Liver (tissue), 9 donors: ENCODE results near the gene THSD7B. TPM values are rescaled to one million over a fixed set of nuclear protein-coding genes. Genes with fewer than 3 reads are reported as not detected.

Experiments
- DNase-seq: peaks from one replicate; pipeline ENCODE4 v3.0.0-alpha.2; 2017; ENCODE audit warnings: low spot score
- H3K27ac ChIP-seq, 2 donors: one replicate each; pipeline ENCODE4 v1.7.0; 2013; ENCODE audit warnings: inconsistent platforms in 2 of 2, low read length in 2 of 2, control low read depth in 1 of 2, low read depth in 1 of 2, mild to moderate bottlenecking in 1 of 2
- H3K27me3 ChIP-seq, 4 donors: one replicate each; pipeline versions ENCODE4 v1.6.1 to v1.7.0; 2013; ENCODE audit warnings: low read length in 3 of 4, inconsistent platforms in 1 of 4, mild to moderate bottlenecking in 1 of 4, moderate library complexity in 1 of 4; ENCODE audit not compliant: control insufficient read depth in 4 of 4, insufficient read depth in 4 of 4
- H3K36me3 ChIP-seq, 4 donors: one replicate each; pipeline versions ENCODE4 v1.6.1 to v1.7.0; 2013; ENCODE audit warnings: low read length in 3 of 4, mild to moderate bottlenecking in 3 of 4, low read depth in 1 of 4, moderate library complexity in 1 of 4; ENCODE audit not compliant: control insufficient read depth in 4 of 4, insufficient read depth in 3 of 4
- H3K4me1 ChIP-seq, 4 donors: one replicate each; pipeline versions ENCODE4 v1.6.1 to v1.7.0; 2013; ENCODE audit warnings: low read length in 3 of 4, mild to moderate bottlenecking in 3 of 4, moderate library complexity in 1 of 4; ENCODE audit not compliant: control insufficient read depth in 4 of 4, insufficient read depth in 4 of 4
- H3K4me3 ChIP-seq, 3 donors: one replicate each; pipeline versions ENCODE4 v1.6.1 to v1.7.0; 2013; ENCODE audit warnings: low read length in 3 of 3, control low read depth in 1 of 3, low read depth in 1 of 3, mild to moderate bottlenecking in 1 of 3
- H3K9ac ChIP-seq, 2 donors: one replicate each; pipeline ENCODE4 v1.7.0; 2013; ENCODE audit warnings: low read length in 2 of 2, mild to moderate bottlenecking in 2 of 2, moderate library complexity in 2 of 2, control low read depth in 1 of 2, low read depth in 1 of 2
- H3K9me3 ChIP-seq, 4 donors: one replicate each; pipeline versions ENCODE4 v1.6.1 to v1.7.0; 2013; ENCODE audit warnings: low read length in 3 of 4; ENCODE audit not compliant: control insufficient read depth in 4 of 4
- EGR1 ChIP-seq, 2 donors: IDR thresholded peaks; 2 replicates each; pipeline ENCODE4 v1.6.1; 2016 to 2018; ENCODE audit warnings: antibody characterized with exemption in 2 of 2, low read depth in 2 of 2
- FOXA1 ChIP-seq: IDR thresholded peaks from 2 replicates; pipeline ENCODE4 v1.6.1; 2016; ENCODE audit warnings: antibody characterized with exemption
- FOXA2 ChIP-seq: IDR thresholded peaks from 2 replicates; pipeline ENCODE4 v1.6.1; 2016; ENCODE audit warnings: antibody characterized with exemption
- GABPA ChIP-seq, 2 donors: IDR thresholded peaks in 1 of 2; conservative IDR thresholded peaks in 1 of 2; 2 replicates each; pipeline ENCODE4 v1.6.1; 2016; ENCODE audit warnings: antibody characterized with exemption in 2 of 2, mild to moderate bottlenecking in 1 of 2, moderate library complexity in 1 of 2
- JUND ChIP-seq, 2 donors: IDR thresholded peaks; 2 replicates each; pipeline ENCODE4 v1.6.1; 2016; ENCODE audit warnings: antibody characterized with exemption in 2 of 2
- NR2F2 ChIP-seq: IDR thresholded peaks from 2 replicates; pipeline ENCODE4 v1.6.1; 2016; ENCODE audit warnings: antibody characterized with exemption
- RAD21 ChIP-seq, 2 donors: IDR thresholded peaks; 2 replicates each; pipeline ENCODE4 v1.6.1; 2016; ENCODE audit warnings: antibody characterized with exemption in 2 of 2, mild to moderate bottlenecking in 2 of 2
- RXRA ChIP-seq, 2 donors: IDR thresholded peaks; 2 replicates each; pipeline ENCODE4 v1.6.1; 2017 to 2018; ENCODE audit warnings: antibody characterized with exemption in 2 of 2, mild to moderate bottlenecking in 1 of 2
- SP1 ChIP-seq: IDR thresholded peaks from 2 replicates; pipeline ENCODE4 v1.6.1; 2018; ENCODE audit warnings: antibody characterized with exemption, mild to moderate bottlenecking
- TAF1 ChIP-seq: conservative IDR thresholded peaks from 2 replicates; pipeline ENCODE4 v1.6.1; 2016; ENCODE audit warnings: antibody characterized with exemption, mild to moderate bottlenecking
- YY1 ChIP-seq: IDR thresholded peaks from 2 replicates; pipeline ENCODE4 v1.6.1; 2016; ENCODE audit warnings: antibody characterized with exemption, mild to moderate bottlenecking
- WGBS: extraction: QIAGEN DNeasy Blood & Tissue Kit; methylation state at CpG from one replicate; pipeline ENCODE4 v1.1.7; 2013; 5-methylcytosine and 5-hydroxymethylcytosine counted together
- polyA plus RNA-seq, 2 donors: library from polyadenylated mRNA; stranded (reverse) in 1 of 2; unstranded in 1 of 2; fragments of 200-250 nt in 1 of 2; fragments of >200 nt in 1 of 2; fragmentation: Nextera tagmentation in 1 of 2; extraction: Ambion mirVana in 1 of 2; gene quantifications; one replicate each; pipeline versions ENCODE4 v1.2.1 to v1.2.3, GENCODE V29; 2013 to 2015
- total RNA-seq, 2 donors: library from RNA; depleted of rRNA; stranded (reverse); fragments of >200 nt; gene quantifications; one replicate each; pipeline ENCODE4 v1.2.3, GENCODE V29; 2014
- TF ChIP-seq, protein P1 (sequence below): fragments of 150-350 bp; IDR thresholded peaks from 2 replicates; pipeline ENCODE4 v1.5.1; 2017; ENCODE audit warnings: improper control_type of control experiment, low read depth, low read length; ENCODE audit not compliant: missing input control
- TF ChIP-seq, protein P2 (sequence below): IDR thresholded peaks from 2 replicates; pipeline ENCODE4 v1.6.1; 2016; ENCODE audit warnings: antibody characterized with exemption
- TF ChIP-seq, protein P3 (sequence below): IDR thresholded peaks from 2 replicates; pipeline ENCODE4 v1.6.1; 2016; ENCODE audit warnings: antibody characterized with exemption, mild to moderate bottlenecking
- donor health status: healthy.
- donor health status: healthy.
- donor health status: healthy.
- donor health status: healthy.
- donor health status: healthy.

THSD7B gene
- total and polyA plus RNA-seq, 4 donors, result 0.01 to 0.75 (median 0.42) TPM; not detected in 1

DNA sequence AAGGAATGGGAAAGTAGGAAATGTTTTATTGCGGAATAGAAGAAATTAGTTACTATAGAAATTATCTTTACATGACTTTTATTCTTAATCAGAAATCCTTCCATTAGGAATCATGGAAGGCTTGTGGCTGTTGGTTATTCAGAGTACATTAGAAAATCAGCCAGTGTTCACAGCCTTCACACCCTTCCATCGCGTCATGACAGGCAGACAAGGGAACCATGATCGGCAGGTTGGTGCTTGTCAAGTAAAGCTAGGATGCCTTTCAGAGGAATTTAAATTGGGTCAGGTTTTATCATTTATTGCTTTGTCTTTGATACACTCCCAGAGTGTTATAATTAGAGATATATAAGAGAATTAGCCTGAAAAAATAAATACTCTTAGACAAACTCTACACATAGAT is 400.6 kb downstream of the THSD7B start (continued):
- TF ChIP-seq, protein P1, sequence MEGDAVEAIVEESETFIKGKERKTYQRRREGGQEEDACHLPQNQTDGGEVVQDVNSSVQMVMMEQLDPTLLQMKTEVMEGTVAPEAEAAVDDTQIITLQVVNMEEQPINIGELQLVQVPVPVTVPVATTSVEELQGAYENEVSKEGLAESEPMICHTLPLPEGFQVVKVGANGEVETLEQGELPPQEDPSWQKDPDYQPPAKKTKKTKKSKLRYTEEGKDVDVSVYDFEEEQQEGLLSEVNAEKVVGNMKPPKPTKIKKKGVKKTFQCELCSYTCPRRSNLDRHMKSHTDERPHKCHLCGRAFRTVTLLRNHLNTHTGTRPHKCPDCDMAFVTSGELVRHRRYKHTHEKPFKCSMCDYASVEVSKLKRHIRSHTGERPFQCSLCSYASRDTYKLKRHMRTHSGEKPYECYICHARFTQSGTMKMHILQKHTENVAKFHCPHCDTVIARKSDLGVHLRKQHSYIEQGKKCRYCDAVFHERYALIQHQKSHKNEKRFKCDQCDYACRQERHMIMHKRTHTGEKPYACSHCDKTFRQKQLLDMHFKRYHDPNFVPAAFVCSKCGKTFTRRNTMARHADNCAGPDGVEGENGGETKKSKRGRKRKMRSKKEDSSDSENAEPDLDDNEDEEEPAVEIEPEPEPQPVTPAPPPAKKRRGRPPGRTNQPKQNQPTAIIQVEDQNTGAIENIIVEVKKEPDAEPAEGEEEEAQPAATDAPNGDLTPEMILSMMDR, result no peak
- no peak for TF ChIP-seq YY1
- TF ChIP-seq, protein P2, sequence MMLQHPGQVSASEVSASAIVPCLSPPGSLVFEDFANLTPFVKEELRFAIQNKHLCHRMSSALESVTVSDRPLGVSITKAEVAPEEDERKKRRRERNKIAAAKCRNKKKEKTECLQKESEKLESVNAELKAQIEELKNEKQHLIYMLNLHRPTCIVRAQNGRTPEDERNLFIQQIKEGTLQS, result no peak

DNA sequence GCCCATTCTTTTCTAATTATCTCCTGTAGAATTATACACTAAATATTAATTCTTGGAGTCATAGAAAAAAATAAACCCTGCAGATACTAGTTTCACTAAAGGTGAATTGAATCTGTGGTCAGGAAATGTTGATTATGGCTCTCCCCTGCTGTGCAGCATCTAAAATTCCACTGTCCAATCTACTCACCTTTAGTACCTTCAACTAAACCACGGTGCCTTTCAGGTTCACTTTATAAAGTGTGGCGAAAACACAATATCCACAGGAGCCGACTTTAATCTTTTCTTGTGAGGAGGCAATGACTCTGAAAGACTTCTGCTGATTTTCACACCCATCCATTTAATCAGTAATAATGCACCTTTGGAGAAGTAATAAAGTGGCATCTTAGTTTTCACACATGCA is 402.3 kb downstream of the THSD7B start:
- Histone ChIP-seq H3K9me3 (no peaks in the 10 kb centered on the region), H3K27me3 (no peaks in the 10 kb centered on the region), H3K36me3 (no peaks in the 10 kb centered on the region), H3K4me1 (no peaks in the 10 kb centered on the region), H3K9ac (no peak overlapping the region), H3K27ac (no peak overlapping the region), H3K4me3 (no peak overlapping the region)
- DNase-seq, result no peak
- TF ChIP-seq, protein P1, result no peak
- TF ChIP-seq FOXA1 (no peak), GABPA (IDR thresholded peaks at IDR 0.05 in 1 of 2, conservative IDR thresholded peaks at IDR 0.05 in 1 of 2) (no peak), SP1 (no peak), RAD21 (IDR thresholded peaks at IDR 0.05) (no peak), NR2F2 (no peak), TAF1 (no peak), JUND (IDR thresholded peaks at IDR 0.05) (no peak), EGR1 (IDR thresholded peaks at IDR 0.05; ENCODE audit: low read depth in 2 of 2) (no peak), FOXA2 (no peak), RXRA (IDR thresholded peaks at IDR 0.05) (no peak), YY1 (no peak)
- TF ChIP-seq, protein P3, sequence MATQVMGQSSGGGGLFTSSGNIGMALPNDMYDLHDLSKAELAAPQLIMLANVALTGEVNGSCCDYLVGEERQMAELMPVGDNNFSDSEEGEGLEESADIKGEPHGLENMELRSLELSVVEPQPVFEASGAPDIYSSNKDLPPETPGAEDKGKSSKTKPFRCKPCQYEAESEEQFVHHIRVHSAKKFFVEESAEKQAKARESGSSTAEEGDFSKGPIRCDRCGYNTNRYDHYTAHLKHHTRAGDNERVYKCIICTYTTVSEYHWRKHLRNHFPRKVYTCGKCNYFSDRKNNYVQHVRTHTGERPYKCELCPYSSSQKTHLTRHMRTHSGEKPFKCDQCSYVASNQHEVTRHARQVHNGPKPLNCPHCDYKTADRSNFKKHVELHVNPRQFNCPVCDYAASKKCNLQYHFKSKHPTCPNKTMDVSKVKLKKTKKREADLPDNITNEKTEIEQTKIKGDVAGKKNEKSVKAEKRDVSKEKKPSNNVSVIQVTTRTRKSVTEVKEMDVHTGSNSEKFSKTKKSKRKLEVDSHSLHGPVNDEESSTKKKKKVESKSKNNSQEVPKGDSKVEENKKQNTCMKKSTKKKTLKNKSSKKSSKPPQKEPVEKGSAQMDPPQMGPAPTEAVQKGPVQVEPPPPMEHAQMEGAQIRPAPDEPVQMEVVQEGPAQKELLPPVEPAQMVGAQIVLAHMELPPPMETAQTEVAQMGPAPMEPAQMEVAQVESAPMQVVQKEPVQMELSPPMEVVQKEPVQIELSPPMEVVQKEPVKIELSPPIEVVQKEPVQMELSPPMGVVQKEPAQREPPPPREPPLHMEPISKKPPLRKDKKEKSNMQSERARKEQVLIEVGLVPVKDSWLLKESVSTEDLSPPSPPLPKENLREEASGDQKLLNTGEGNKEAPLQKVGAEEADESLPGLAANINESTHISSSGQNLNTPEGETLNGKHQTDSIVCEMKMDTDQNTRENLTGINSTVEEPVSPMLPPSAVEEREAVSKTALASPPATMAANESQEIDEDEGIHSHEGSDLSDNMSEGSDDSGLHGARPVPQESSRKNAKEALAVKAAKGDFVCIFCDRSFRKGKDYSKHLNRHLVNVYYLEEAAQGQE, result no peak
- TF ChIP-seq, protein P2, result no peak
- WGBS, result 86% methylated on average over 3 of the region's 3 CpGs
